ENCODE measurements around the gene PRSS22. TPM values are rescaled to one million over a fixed set of nuclear protein-coding genes. Genes with fewer than 3 reads are reported as not detected.

PRSS22 gene
- total and polyA plus RNA-seq, 4 donors = 11.5 to 34.1 (median 28.7) TPM

DNA sequence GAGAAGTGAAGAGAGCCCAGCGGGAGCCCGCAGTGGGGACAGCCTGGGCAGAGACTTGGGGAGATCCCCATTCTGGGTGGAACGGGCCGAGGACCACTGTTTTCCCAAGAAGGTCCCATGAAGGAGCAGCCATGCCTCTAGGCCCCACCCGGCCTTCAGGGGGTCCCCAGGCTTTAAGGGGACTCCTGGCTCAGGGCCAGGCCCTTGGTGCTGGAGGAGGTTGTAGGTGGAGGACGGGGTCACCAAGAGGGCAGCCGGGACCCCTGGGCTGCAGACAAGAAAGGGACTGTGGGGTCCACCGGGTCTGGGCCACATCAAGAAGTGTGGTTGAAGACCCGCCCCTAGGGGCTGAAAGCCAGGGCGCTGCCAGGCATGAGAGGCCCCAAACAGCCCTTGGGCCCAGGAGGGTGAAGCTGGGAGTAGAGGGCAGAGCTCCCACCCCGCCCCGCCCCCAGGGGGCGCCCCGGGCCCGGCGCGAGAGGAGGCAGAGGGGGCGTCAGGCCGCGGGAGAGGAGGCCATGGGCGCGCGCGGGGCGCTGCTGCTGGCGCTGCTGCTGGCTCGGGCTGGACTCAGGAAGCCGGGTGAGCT, 41.1 kb downstream of the PRSS22 start, which contains the start of gene PRSS21:
TSS of gene PRSS21 (plus strand) at position 487 of the 589 bp plus-strand sequence. CDS start at position 519, 32 bp downstream.
- Histone ChIP-seq H3K4me3 (no peak within 1 kb of the TSS), H3K4me1 (ENCODE audit: control insufficient read depth in 5 of 5, insufficient read depth in 5 of 5, low read length in 5 of 5) (no peaks in the 10 kb centered on the region), H3K27ac (ENCODE audit: low read depth in 1 of 2, low read length in 1 of 2) (no peak within 1 kb of the TSS), H3K9me3 (ENCODE audit: control insufficient read depth in 4 of 4, insufficient read depth in 3 of 4, low read length in 3 of 4) (no peaks in the 10 kb centered on the region), H3K9ac (ENCODE audit: insufficient read depth in 1 of 2, low read length in 2 of 2) (no peak within 1 kb of the TSS), H3K36me3 (ENCODE audit: control insufficient read depth in 4 of 4, insufficient read depth in 4 of 4, low read length in 4 of 4) (no peaks in the 10 kb centered on the region), H3K27me3 (ENCODE audit: control insufficient read depth in 3 of 3, insufficient read depth in 3 of 3, low read length in 2 of 3) (peaks cover 0 to 6% (median 0%) of the 10 kb centered on the region in 3 donors)
- TF ChIP-seq, protein P1, sequence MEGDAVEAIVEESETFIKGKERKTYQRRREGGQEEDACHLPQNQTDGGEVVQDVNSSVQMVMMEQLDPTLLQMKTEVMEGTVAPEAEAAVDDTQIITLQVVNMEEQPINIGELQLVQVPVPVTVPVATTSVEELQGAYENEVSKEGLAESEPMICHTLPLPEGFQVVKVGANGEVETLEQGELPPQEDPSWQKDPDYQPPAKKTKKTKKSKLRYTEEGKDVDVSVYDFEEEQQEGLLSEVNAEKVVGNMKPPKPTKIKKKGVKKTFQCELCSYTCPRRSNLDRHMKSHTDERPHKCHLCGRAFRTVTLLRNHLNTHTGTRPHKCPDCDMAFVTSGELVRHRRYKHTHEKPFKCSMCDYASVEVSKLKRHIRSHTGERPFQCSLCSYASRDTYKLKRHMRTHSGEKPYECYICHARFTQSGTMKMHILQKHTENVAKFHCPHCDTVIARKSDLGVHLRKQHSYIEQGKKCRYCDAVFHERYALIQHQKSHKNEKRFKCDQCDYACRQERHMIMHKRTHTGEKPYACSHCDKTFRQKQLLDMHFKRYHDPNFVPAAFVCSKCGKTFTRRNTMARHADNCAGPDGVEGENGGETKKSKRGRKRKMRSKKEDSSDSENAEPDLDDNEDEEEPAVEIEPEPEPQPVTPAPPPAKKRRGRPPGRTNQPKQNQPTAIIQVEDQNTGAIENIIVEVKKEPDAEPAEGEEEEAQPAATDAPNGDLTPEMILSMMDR (IDR thresholded peaks at IDR 0.05; ENCODE audit: control extremely low read depth, extremely low read depth) = no peak
- DNase-seq (no peak), ATAC-seq (ENCODE audit: insufficient read depth, low FRiP score) (no peak)
- WGBS, 2 donors = 66 to 73% methylated on average over 28 of the region's 28 CpGs

DNA sequence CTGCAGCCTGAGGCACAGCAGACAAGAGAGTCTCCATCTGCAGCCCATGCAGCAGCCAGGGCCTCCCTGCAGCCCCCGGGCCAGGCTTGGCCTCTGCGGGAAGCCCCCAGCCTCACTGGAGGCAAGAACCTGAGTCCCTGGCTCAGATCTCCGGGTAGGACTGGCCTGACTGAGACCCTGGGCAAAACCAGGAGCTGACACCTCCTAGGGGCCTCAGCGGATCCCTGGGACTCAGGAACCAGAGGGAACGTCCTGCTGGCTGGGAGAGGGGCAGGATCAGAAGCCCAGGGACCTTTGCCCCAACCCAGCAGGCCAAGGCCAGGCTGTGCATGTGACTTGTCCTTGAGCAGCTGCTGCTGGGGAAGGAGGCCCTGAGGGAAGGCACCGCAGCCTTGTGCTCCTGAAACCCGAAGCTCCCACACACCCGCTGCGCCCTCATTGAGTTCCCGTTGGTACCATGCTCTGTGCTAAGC, 42.6 kb downstream of the PRSS22 start:
- 77 to 86% methylated on average over 10 of the region's 10 CpGs for WGBS, 2 donors
- no peak overlapping the region for H3K27ac ChIP-seq (ENCODE audit: low read depth in 1 of 2, low read length in 1 of 2)
- DNase-seq (no peak), ATAC-seq (ENCODE audit: insufficient read depth, low FRiP score) (no peak)
- TF ChIP-seq, protein P1 (IDR thresholded peaks at IDR 0.05; ENCODE audit: control extremely low read depth, extremely low read depth) = no peak
- H3K9ac ChIP-seq (ENCODE audit: insufficient read depth in 1 of 2, low read length in 2 of 2) = no peak overlapping the region
- no peaks in the 10 kb centered on the region for H3K4me1 ChIP-seq (ENCODE audit: control insufficient read depth in 5 of 5, insufficient read depth in 5 of 5, low read length in 5 of 5)
- H3K9me3 ChIP-seq (ENCODE audit: control insufficient read depth in 4 of 4, insufficient read depth in 3 of 4, low read length in 3 of 4) = no peaks in the 10 kb centered on the region
- peaks cover 0 to 3% (median 0%) of the 10 kb centered on the region in 3 donors for H3K27me3 ChIP-seq (ENCODE audit: control insufficient read depth in 3 of 3, insufficient read depth in 3 of 3, low read length in 2 of 3)
- no peak overlapping the region for H3K4me3 ChIP-seq
- H3K36me3 ChIP-seq (ENCODE audit: control insufficient read depth in 4 of 4, insufficient read depth in 4 of 4, low read length in 4 of 4) = no peaks in the 10 kb centered on the region

DNA sequence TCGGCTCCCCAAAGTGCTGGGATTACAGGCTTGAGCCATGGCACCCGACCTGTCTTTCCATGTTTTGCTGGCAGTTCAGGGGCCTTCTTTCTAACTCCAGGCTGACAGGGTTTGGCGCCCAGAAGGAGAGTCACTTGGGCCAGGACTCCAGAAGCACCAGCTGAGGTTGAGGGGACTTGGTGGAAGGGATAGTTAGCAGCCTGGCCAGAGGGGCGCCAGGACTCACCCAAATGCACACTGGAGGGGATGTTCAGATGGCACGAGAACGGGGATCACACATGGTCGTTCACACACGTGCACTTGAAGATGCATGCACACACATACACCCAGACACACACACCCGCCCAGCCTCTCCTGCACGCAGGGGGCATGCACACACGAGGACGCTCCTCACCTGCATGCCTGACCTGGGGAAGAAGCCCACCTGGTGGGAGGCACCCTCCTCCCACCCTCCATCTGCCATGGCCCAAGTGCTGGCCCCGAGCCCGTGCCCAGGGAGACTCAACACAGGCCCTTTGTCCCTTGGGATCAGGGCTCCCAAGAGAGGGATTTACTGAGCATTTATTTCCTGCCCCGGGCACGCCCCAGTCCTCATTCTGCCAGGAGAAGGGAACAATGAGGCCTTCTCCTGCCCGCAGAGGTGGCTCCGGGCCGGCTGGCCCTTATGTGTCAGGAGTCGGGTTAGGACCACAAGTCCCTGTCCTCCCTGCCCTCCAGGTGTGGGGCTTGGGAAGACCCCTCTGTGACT, 43.2 kb downstream of the PRSS22 start:
- no peak overlapping the region for H3K9ac ChIP-seq (ENCODE audit: insufficient read depth in 1 of 2, low read length in 2 of 2)
- no peaks in the 10 kb centered on the region for H3K4me1 ChIP-seq (ENCODE audit: control insufficient read depth in 5 of 5, insufficient read depth in 5 of 5, low read length in 5 of 5)
- no peak overlapping the region for H3K4me3 ChIP-seq
- ATAC-seq (ENCODE audit: insufficient read depth, low FRiP score) = no peak
- no peaks in the 10 kb centered on the region for H3K9me3 ChIP-seq (ENCODE audit: control insufficient read depth in 4 of 4, insufficient read depth in 3 of 4, low read length in 3 of 4)
- peaks cover 0 to 3% (median 0%) of the 10 kb centered on the region in 3 donors for H3K27me3 ChIP-seq (ENCODE audit: control insufficient read depth in 3 of 3, insufficient read depth in 3 of 3, low read length in 2 of 3)
- WGBS, 2 donors = 81 to 84% methylated on average over 20 of the region's 20 CpGs
- H3K27ac ChIP-seq (ENCODE audit: low read depth in 1 of 2, low read length in 1 of 2) = no peak overlapping the region
- no peaks in the 10 kb centered on the region for H3K36me3 ChIP-seq (ENCODE audit: control insufficient read depth in 4 of 4, insufficient read depth in 4 of 4, low read length in 4 of 4)
- DNase-seq = no peak
- TF ChIP-seq, protein P1 (IDR thresholded peaks at IDR 0.05; ENCODE audit: control extremely low read depth, extremely low read depth) = no peak

All from lung (tissue), 12 donors.